ENCODE data around the gene COG2. TPM values are rescaled to one million over a fixed set of nuclear protein-coding genes. Genes with fewer than 3 reads are reported as not detected.

Gene COG2
- total and polyA plus RNA-seq, 2 of the 13 experiments (the other 11 are each of a cell fraction or from before 2014, with no cell fraction given): 16.8 to 36.3 TPM

DNA sequence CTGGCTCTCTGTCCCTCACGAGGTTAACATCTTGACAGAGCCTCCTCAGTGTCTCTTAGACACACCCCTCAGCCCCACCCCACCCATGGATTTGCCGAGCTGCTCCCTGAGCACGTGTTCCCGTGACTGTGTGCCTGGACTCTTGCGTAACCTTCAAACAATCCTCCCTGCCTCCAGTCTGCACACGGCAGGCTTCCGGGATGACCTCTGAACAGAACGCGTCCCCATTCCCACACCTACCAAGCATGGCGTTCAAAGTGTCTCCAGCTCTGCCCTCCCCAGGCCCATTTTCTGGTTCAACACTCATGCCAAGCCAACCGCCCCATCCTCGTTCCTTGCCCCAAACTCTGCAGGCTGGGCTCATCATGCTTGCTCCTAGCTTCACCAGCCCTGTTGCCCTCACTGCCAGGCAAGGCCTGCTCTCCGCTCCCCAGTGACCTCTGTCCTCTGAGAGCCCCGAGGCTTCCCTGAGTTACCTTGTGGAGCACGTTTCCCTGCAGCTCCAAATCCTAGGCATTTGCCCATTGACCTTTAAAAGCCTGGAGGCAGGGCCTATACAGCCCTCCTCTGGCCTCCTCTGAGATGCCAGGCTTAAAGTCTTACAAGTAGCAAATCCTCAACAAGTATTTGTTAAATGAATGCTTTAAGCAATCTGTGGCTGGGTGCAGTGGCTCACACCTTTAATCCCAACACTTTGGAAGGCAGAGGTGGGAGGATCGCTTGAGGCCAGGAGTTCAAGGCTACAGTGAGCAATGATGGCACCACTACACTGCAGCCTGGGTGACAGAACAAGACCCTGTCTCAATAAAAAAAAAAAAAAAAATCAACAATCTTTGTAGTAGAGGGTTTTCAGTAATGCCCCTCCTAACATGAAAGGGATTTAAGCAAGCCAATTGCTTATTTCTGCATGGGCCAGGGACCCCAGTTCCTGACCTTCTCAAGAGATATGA, 66.6 kb downstream of the COG2 start (continued):
- TF ChIP-seq KLF12 (CRISPR knock-in tag; IDR thresholded peaks at IDR 0.05; ENCODE audit: borderline replicate concordance) (peak; percentile 63; the same call in 1 of the 2 replicates), MTA1 (CRISPR knock-in tag; IDR thresholded peaks at IDR 0.05; ENCODE audit: borderline replicate concordance) (peak; percentile 86; the same call in 1 of the 2 replicates), CBX1 (IDR thresholded peaks at IDR 0.05; ENCODE audit: low read depth) (no peak), POLR2A (IDR thresholded peaks at IDR 0.05; ENCODE audit: insufficient read depth in 1 of 2, low read depth in 2 of 2, low read length in 2 of 2) (peak in 1 of 2 experiments; percentile 37; a peak in 1 of 4 replicates), ZNF350 (CRISPR knock-in tag; IDR thresholded peaks at IDR 0.05; ENCODE audit: borderline replicate concordance, low read depth) (peak; percentile 84; the same call in 1 of the 2 replicates), PITX1 (CRISPR knock-in tag; IDR thresholded peaks at IDR 0.05) (peak; percentile 94), ZNF746 (CRISPR knock-in tag; IDR thresholded peaks at IDR 0.05) (peak; percentile 94), AGO2 (optimal IDR thresholded peaks at IDR 0.05; ENCODE audit: low read depth, low read length) (peak; percentile 87), IKZF1 (IDR thresholded peaks at IDR 0.05) (no peak), ZNF138 (CRISPR knock-in tag; IDR thresholded peaks at IDR 0.05; ENCODE audit: low read depth) (0 out of 2 replicates have a peak, but pooled peaks have one; percentile 81), KAT2B (IDR thresholded peaks at IDR 0.05; ENCODE audit: borderline replicate concordance, low read depth, low read length) (no peak), FIP1L1 (IDR thresholded peaks at IDR 0.05; ENCODE audit: borderline replicate concordance, insufficient read depth, low read depth, low read length) (no peak), RXRB (CRISPR knock-in tag; IDR thresholded peaks at IDR 0.05; ENCODE audit: borderline replicate concordance) (peak; percentile 97), KDM1A (CRISPR knock-in tag; IDR thresholded peaks at IDR 0.05) (no peak), CBX2 (IDR thresholded peaks at IDR 0.05; ENCODE audit: low read depth, low read length) (no peak), CBX2 (CRISPR knock-in tag; IDR thresholded peaks at IDR 0.05; ENCODE audit: low read depth) (no peak)
- TF ChIP-seq, protein P1, sequence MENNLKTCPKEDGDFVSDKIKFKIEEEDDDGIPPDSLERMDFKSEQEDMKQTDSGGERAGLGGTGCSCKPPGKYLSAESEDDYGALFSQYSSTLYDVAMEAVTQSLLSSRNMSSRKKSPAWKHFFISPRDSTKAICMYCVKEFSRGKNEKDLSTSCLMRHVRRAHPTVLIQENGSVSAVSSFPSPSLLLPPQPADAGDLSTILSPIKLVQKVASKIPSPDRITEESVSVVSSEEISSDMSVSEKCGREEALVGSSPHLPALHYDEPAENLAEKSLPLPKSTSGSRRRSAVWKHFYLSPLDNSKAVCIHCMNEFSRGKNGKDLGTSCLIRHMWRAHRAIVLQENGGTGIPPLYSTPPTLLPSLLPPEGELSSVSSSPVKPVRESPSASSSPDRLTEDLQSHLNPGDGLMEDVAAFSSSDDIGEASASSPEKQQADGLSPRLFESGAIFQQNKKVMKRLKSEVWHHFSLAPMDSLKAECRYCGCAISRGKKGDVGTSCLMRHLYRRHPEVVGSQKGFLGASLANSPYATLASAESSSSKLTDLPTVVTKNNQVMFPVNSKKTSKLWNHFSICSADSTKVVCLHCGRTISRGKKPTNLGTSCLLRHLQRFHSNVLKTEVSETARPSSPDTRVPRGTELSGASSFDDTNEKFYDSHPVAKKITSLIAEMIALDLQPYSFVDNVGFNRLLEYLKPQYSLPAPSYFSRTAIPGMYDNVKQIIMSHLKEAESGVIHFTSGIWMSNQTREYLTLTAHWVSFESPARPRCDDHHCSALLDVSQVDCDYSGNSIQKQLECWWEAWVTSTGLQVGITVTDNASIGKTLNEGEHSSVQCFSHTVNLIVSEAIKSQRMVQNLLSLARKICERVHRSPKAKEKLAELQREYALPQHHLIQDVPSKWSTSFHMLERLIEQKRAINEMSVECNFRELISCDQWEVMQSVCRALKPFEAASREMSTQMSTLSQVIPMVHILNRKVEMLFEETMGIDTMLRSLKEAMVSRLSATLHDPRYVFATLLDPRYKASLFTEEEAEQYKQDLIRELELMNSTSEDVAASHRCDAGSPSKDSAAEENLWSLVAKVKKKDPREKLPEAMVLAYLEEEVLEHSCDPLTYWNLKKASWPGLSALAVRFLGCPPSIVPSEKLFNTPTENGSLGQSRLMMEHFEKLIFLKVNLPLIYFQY (CRISPR knock-in tag; IDR thresholded peaks at IDR 0.05; ENCODE audit: borderline replicate concordance): peak; percentile 79; the same call in 1 of the 2 replicates
- TF ChIP-seq, protein P2, sequence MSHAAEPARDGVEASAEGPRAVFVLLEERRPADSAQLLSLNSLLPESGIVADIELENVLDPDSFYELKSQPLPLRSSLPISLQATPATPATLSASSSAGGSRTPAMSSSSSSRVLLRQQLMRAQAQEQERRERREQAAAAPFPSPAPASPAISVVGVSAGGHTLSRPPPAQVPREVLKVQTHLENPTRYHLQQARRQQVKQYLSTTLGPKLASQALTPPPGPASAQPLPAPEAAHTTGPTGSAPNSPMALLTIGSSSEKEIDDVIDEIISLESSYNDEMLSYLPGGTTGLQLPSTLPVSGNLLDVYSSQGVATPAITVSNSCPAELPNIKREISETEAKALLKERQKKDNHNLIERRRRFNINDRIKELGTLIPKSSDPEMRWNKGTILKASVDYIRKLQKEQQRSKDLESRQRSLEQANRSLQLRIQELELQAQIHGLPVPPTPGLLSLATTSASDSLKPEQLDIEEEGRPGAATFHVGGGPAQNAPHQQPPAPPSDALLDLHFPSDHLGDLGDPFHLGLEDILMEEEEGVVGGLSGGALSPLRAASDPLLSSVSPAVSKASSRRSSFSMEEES (CRISPR knock-in tag; IDR thresholded peaks at IDR 0.05): peak; percentile 98
- TF ChIP-seq, protein P3, sequence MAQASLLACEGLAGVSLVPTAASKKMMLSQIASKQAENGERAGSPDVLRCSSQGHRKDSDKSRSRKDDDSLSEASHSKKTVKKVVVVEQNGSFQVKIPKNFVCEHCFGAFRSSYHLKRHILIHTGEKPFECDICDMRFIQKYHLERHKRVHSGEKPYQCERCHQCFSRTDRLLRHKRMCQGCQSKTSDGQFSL (CRISPR knock-in tag; IDR thresholded peaks at IDR 0.05): no peak
- TF ChIP-seq, protein P4, sequence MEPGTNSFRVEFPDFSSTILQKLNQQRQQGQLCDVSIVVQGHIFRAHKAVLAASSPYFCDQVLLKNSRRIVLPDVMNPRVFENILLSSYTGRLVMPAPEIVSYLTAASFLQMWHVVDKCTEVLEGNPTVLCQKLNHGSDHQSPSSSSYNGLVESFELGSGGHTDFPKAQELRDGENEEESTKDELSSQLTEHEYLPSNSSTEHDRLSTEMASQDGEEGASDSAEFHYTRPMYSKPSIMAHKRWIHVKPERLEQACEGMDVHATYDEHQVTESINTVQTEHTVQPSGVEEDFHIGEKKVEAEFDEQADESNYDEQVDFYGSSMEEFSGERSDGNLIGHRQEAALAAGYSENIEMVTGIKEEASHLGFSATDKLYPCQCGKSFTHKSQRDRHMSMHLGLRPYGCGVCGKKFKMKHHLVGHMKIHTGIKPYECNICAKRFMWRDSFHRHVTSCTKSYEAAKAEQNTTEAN (CRISPR knock-in tag; conservative IDR thresholded peaks at IDR 0.05): no peak; the same call in 1 of the 2 replicates
